ENCODE measurements around the gene TBX5.

DNA sequence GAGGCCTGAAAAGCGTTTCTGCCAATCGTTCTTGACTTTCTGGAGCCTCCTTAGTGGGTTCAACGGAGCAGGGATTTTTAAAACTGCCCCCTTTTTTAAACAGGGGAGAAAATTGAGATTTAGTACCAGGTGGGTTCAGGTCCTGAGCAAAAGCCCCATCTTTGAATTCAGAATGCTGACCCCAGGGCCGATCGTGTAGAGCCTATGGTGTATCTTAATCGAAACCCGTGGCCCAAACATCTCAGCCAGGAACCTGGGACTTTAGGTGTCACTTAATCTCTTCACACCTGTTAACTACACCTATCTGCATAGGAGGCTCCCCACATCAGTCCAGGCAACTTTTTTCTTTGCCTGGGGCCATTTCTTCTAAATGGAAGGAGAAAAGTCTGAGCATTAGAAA, 6.4 kb upstream of the TBX5 start:
- TF ChIP-seq POLR2AphosphoS5 (IDR thresholded peaks at IDR 0.05; ENCODE audit: insufficient read depth in 1 of 2, low read depth in 1 of 2) (no peak), POLR2A (IDR thresholded peaks at IDR 0.05) (no peak)
- TF ChIP-seq, protein P1, sequence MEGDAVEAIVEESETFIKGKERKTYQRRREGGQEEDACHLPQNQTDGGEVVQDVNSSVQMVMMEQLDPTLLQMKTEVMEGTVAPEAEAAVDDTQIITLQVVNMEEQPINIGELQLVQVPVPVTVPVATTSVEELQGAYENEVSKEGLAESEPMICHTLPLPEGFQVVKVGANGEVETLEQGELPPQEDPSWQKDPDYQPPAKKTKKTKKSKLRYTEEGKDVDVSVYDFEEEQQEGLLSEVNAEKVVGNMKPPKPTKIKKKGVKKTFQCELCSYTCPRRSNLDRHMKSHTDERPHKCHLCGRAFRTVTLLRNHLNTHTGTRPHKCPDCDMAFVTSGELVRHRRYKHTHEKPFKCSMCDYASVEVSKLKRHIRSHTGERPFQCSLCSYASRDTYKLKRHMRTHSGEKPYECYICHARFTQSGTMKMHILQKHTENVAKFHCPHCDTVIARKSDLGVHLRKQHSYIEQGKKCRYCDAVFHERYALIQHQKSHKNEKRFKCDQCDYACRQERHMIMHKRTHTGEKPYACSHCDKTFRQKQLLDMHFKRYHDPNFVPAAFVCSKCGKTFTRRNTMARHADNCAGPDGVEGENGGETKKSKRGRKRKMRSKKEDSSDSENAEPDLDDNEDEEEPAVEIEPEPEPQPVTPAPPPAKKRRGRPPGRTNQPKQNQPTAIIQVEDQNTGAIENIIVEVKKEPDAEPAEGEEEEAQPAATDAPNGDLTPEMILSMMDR (IDR thresholded peaks at IDR 0.05): no peak

Data from vagina (tissue), 2 donors.